ENCODE data around the gene NRG2. TPM values are rescaled to one million over a fixed set of nuclear protein-coding genes. Genes with fewer than 3 reads are reported as not detected.

NRG2 gene
- polyA plus RNA-seq, 3 donors = 0.01 TPM; not detected in 2

DNA sequence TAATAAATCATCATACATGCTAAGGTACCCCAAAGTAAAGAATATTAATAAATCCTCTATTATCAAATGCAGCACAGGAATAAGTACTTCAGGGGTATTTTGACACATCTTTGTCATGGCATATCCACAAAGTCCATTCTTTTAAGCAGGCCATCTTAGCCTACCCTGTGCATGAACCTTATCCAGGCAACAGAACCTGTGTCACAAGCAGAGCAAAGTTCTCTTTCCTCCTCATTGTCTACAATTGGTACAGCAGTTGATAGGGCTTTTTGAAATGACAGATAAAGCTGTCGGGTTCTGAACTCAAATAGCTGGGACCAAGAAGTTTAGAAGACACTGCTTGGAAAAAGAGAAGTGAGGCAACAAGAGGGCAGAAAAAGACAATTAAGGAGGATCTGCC, 40.0 kb upstream of the NRG2 start:
- TF ChIP-seq, protein P1, sequence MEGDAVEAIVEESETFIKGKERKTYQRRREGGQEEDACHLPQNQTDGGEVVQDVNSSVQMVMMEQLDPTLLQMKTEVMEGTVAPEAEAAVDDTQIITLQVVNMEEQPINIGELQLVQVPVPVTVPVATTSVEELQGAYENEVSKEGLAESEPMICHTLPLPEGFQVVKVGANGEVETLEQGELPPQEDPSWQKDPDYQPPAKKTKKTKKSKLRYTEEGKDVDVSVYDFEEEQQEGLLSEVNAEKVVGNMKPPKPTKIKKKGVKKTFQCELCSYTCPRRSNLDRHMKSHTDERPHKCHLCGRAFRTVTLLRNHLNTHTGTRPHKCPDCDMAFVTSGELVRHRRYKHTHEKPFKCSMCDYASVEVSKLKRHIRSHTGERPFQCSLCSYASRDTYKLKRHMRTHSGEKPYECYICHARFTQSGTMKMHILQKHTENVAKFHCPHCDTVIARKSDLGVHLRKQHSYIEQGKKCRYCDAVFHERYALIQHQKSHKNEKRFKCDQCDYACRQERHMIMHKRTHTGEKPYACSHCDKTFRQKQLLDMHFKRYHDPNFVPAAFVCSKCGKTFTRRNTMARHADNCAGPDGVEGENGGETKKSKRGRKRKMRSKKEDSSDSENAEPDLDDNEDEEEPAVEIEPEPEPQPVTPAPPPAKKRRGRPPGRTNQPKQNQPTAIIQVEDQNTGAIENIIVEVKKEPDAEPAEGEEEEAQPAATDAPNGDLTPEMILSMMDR (IDR thresholded peaks at IDR 0.05) = no peak
- Histone ChIP-seq H3K9ac (ENCODE audit: insufficient read depth, low read length, poor library complexity, severe bottlenecking) (no peak overlapping the region), H3K4me3 (replicated peaks in 1 of 3; ENCODE audit: low read depth in 2 of 3, low read length in 3 of 3) (no peak overlapping the region), H3K79me2 (ENCODE audit: insufficient read depth, low read length) (no peaks in the 10 kb centered on the region), H3K4me1 (ENCODE audit: control insufficient read depth in 1 of 2, insufficient read depth in 2 of 2, low read length in 2 of 2) (no peaks in the 10 kb centered on the region), H3K4me2 (replicated peaks; ENCODE audit: extremely low read depth, low read length, poor library complexity, severe bottlenecking) (no peak overlapping the region), H3K36me3 (replicated peaks in 1 of 2; ENCODE audit: control insufficient read depth in 1 of 2, insufficient read depth in 2 of 2, low read length in 2 of 2) (no peaks in the 10 kb centered on the region), H3K27ac (ENCODE audit: low read depth in 1 of 2, low read length in 2 of 2) (no peak overlapping the region), H3K9me3 (replicated peaks in 1 of 2; ENCODE audit: control insufficient read depth in 1 of 2, insufficient read depth in 1 of 2, low read length in 2 of 2) (no peaks in the 10 kb centered on the region), H3K27me3 (ENCODE audit: control insufficient read depth in 2 of 2, insufficient read depth in 2 of 2, low read length in 2 of 2) (peaks cover 33 to 67% of the 10 kb centered on the region in 2 donors), H2AFZ (ENCODE audit: insufficient read depth, low read depth, low read length, poor library complexity, severe bottlenecking) (no peak overlapping the region), H4K20me1 (ENCODE audit: insufficient read depth, low read length) (no peaks in the 10 kb centered on the region)
- no peak overlapping the region for H3K4me3 Mint-ChIP-seq
- H3K4me1 Mint-ChIP-seq = no peaks in the 10 kb centered on the region
- peaks cover 33 to 60% (median 33%) of the 10 kb centered on the region in 3 donors for H3K27me3 Mint-ChIP-seq (ENCODE audit: low read depth in 3 of 3)
- WGBS (ENCODE audit: insufficient coverage) = 60% methylated on average over 1 of the region's 1 CpG
- no peaks in the 10 kb centered on the region for H3K36me3 Mint-ChIP-seq
- intact Hi-C loops (cut with micrococcal nuclease) = no loop called here
- no peaks in the 10 kb centered on the region for H3K9me3 Mint-ChIP-seq
- DNase-seq = no peak
- H3K27ac Mint-ChIP-seq = no peak overlapping the region

DNA sequence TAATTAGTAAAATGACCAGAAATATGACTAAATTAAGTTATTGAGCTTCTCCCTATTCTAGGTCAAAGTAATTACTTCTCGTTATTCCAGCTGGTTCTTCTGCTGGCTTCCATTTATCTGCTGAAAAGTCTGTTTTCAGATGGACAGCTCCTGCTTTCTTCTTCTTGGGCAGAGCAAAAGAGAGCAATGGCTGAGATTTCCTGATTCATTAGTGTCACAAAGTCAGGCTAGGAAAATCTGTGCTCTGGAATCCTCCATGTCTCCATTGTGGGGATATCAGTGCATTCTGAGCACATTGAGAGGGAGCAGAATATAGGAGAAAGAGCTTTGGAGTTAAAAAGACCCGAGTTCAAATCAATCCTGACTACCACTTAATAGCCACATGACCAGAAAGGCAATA, 33.7 kb upstream of the NRG2 start:
- intact Hi-C loops (cut with micrococcal nuclease) = loop anchor here (5.0 kb wide), 1 partner anchor 66 kb away; no protein-coding TSS in a partner anchor
- no peak overlapping the region for H3K4me2 ChIP-seq (replicated peaks; ENCODE audit: extremely low read depth, low read length, poor library complexity, severe bottlenecking)
- H3K36me3 Mint-ChIP-seq = no peaks in the 10 kb centered on the region
- no peak overlapping the region for H3K4me3 ChIP-seq (replicated peaks in 1 of 3; ENCODE audit: low read depth in 2 of 3, low read length in 3 of 3)
- H3K9ac ChIP-seq (ENCODE audit: insufficient read depth, low read length, poor library complexity, severe bottlenecking) = no peak overlapping the region
- H3K4me3 Mint-ChIP-seq = peak overlapping the region in 1 of 2 donors; percentile 31
- WGBS (ENCODE audit: insufficient coverage) = 100% methylated on average over 1 of the region's 2 CpGs
- H3K4me1 Mint-ChIP-seq = no peaks in the 10 kb centered on the region
- no peaks in the 10 kb centered on the region for H3K36me3 ChIP-seq (replicated peaks in 1 of 2; ENCODE audit: control insufficient read depth in 1 of 2, insufficient read depth in 2 of 2, low read length in 2 of 2)
- TF ChIP-seq, protein P1 (IDR thresholded peaks at IDR 0.05) = no peak
- peaks cover 13 to 39% of the 10 kb centered on the region in 2 donors for H3K27me3 ChIP-seq (ENCODE audit: control insufficient read depth in 2 of 2, insufficient read depth in 2 of 2, low read length in 2 of 2)
- H4K20me1 ChIP-seq (ENCODE audit: insufficient read depth, low read length) = no peaks in the 10 kb centered on the region
- peaks cover 0 to 2% (median 0%) of the 10 kb centered on the region in 7 donors for H3K9me3 Mint-ChIP-seq
- no peaks in the 10 kb centered on the region for H3K9me3 ChIP-seq (replicated peaks in 1 of 2; ENCODE audit: control insufficient read depth in 1 of 2, insufficient read depth in 1 of 2, low read length in 2 of 2)
- H3K27ac ChIP-seq (ENCODE audit: low read depth in 1 of 2, low read length in 2 of 2) = no peak overlapping the region
- H3K79me2 ChIP-seq (ENCODE audit: insufficient read depth, low read length) = no peaks in the 10 kb centered on the region
- H3K27ac Mint-ChIP-seq = no peak overlapping the region
- H3K27me3 Mint-ChIP-seq (ENCODE audit: low read depth in 3 of 3) = peaks cover 14 to 48% (median 31%) of the 10 kb centered on the region in 3 donors
- H2AFZ ChIP-seq (ENCODE audit: insufficient read depth, low read depth, low read length, poor library complexity, severe bottlenecking) = no peak overlapping the region
- H3K4me1 ChIP-seq (ENCODE audit: control insufficient read depth in 1 of 2, insufficient read depth in 2 of 2, low read length in 2 of 2) = no peaks in the 10 kb centered on the region
- no peak for DNase-seq
